Fibroblast of pulmonary artery (primary cell): ENCODE measurements around the gene PPP1CA.
"Not testable (repeated sequence)": the region's sequence is repeated elsewhere in the genome, so short reads cannot be mapped to it uniquely, and the experiment has no call there.

Source experiments
- DNase-seq: peaks from one replicate; pipeline ENCODE4 v3.0.0-alpha.2; 2010; ENCODE audit warnings: low read depth
- H3K4me3 ChIP-seq: replicated peaks from 2 replicates; pipeline ENCODE4 v1.5.1; 2011; ENCODE audit warnings: low read depth, mild to moderate bottlenecking, control low read depth, low read length, moderate library complexity
- TF ChIP-seq, protein P1 (sequence below): IDR thresholded peaks from 2 replicates; pipeline ENCODE4 v1.5.1; 2011; ENCODE audit warnings: mild to moderate bottlenecking, control low read depth, low read length, inconsistent platforms; ENCODE audit errors: missing control alignments

PPP1CA gene

DNA sequence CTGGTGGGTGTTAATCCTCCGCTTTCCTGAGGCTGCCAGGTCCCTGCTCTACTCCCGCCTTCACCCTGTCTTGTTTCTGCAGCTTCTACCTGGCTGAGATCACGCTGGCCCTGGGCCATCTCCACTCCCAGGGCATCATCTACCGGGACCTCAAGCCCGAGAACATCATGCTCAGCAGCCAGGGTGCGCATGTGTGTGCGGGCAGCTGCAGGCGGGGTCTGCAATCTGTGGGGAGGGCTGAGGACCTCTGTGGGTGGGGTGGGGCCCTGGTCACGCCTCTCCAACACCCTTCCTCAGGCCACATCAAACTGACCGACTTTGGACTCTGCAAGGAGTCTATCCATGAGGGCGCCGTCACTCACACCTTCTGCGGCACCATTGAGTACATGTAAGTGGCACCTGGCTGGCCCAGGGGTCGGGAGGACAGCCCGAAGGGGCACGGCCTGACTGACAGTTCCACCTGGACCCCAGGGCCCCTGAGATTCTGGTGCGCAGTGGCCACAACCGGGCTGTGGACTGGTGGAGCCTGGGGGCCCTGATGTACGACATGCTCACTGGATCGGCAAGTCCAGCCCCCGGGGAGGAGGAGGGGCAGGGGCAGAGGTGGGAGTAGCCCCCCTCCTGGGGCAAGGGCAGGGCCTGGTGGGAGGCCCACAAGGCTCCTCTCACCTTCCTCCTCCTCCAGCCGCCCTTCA, 31.1 kb upstream of the PPP1CA start:
- H3K4me3 ChIP-seq = no peak overlapping the region
- TF ChIP-seq, protein P1, sequence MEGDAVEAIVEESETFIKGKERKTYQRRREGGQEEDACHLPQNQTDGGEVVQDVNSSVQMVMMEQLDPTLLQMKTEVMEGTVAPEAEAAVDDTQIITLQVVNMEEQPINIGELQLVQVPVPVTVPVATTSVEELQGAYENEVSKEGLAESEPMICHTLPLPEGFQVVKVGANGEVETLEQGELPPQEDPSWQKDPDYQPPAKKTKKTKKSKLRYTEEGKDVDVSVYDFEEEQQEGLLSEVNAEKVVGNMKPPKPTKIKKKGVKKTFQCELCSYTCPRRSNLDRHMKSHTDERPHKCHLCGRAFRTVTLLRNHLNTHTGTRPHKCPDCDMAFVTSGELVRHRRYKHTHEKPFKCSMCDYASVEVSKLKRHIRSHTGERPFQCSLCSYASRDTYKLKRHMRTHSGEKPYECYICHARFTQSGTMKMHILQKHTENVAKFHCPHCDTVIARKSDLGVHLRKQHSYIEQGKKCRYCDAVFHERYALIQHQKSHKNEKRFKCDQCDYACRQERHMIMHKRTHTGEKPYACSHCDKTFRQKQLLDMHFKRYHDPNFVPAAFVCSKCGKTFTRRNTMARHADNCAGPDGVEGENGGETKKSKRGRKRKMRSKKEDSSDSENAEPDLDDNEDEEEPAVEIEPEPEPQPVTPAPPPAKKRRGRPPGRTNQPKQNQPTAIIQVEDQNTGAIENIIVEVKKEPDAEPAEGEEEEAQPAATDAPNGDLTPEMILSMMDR = no peak
- DNase-seq = no peak

DNA sequence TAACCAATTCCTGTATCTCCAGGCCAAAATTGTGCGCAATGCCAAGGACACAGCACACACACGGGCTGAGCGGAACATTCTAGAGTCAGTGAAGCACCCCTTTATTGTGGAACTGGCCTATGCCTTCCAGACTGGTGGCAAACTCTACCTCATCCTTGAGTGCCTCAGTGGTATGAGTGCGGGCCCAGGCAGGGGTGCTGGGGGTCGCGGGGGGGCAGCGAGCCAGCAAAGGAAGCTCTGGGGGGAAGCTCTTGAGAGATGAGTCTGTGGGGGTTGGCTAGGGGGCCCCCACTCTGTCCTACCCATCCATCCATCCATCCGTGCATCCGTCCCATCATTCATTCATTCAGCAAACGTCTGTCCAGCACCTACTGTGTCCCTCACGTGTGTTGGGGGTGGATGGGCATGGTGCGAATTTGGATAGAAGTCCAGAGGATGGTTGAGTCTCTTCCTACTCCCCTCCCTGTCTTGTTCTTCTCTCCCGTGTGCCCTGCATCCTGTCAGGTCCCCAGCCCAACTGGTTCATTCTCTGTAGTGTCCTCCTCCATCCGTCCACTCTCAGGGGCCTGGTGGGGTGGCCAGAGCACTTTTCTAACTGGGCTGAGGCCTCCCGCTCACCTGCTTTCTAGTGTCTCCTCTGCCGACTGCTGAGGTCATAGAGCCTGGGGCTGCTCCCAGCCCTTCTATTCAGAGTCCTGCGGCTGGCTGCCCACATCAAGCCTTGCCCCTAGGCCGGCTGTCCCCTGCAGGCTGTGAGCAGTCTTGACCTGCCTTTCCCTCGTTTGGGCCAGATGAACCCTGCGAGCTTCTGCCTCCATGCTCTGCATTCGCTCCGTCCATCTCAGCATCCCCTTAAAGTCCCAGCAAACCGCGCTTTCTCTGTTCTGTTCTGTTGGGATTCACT, 29.9 kb upstream of the PPP1CA start:
- H3K4me3 ChIP-seq = no peak overlapping the region
- no peak for DNase-seq
- TF ChIP-seq, protein P1 = no peak

DNA sequence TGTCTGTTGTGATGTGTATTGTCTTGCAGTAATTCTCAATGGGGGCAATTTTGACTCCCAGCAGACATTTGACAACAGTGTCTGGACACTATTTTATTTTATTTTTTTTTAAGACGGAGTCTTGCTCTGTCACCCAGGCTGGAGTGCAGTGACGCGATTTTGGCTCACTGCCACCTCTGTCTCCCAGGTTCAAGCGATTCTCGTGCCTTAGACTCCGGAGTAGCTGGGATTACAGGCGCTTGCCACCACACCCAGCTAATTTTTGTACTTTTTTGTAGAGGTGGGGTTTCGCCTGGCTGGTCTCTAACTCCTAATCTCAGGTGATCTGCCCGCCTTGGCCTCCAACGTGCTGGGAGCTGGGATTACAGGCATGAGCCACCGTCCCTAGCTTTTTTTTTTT, 28.1 kb upstream of the PPP1CA start:
- no peak for DNase-seq
- no peak overlapping the region for H3K4me3 ChIP-seq
- TF ChIP-seq, protein P1 = no peak

DNA sequence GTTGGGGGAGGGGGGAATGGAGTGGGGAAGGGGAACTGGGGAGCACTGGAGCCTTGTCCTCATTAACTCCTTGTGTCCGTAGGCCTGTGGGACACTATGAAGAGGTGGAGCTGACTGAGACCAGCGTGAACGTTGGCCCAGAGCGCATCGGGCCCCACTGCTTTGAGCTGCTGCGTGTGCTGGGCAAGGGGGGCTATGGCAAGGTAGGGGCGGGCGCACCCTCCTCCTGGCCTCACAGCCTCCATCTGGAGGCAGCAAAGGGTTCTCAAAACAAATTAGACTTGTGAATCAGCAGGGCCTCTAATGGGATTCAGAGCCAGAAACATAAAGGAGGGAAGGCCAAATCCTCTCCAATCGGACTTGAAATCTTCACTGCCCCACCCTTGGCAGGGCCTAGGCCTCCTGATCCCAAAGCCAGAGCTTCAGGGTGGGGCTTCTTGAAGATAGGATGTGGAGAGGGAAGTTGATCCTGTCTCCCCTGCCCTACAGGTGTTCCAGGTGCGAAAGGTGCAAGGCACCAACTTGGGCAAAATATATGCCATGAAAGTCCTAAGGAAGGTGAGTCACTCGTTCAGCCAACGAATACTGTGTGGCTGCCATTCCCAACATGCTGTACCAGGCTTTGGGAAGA, 27.5 kb upstream of the PPP1CA start:
- peak overlapping the region; percentile 98 for H3K4me3 ChIP-seq
- no peak for DNase-seq
- TF ChIP-seq, protein P1 = no peak

DNA sequence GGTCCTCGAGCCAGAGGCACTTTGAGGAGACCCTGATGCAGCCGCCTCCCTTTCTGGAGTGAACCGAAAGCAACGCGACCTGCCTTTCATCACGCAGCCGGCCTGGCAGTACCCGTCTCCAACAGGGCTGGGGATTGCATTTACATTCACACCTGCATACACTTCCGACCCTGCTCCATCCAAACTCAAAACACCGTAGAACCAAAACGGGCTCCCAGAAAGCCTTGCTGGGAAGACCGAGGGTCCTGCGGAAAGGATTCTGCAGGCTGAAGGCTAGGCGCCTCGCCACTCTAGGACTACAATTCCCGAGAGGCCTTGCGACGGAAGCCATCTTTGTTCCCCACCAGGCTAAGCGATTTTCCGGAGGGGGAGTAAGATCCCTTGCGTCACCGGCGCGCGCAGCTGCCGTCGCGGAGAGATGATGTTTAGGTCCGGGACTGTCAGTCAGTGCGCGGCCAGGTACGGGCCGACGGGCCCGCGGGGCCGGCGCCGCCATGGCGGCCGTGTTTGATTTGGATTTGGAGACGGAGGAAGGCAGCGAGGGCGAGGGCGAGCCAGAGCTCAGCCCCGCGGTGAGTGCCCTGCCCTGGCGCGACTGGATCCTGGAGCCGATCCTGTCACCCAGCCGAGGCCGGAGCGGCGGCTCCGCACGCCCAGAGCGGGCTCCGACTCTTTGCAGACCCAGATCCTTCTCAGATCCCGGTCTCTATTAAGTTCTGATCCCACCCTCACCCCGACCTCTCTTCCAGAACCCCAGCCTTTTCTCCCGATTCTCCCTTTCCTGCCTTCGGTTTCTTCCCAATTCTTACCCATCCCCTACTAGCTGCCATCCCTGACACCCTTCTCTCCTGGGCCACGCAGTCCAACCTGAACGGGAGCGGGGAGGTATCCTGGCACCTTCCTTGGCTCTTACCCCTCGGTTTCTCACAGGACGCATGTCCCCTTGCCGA, 26.7 kb upstream of the PPP1CA start, which contains the start of gene RPS6KB2:
Gene RPS6KB2 (plus strand): TSS at position 443 of the 950 bp plus-strand sequence. CDS start 52 bp downstream, at position 495.
- DNase-seq = peak; percentile 98
- TF ChIP-seq, protein P1 = no peak
- peak within 1 kb of the TSS; percentile 98 for H3K4me3 ChIP-seq

DNA sequence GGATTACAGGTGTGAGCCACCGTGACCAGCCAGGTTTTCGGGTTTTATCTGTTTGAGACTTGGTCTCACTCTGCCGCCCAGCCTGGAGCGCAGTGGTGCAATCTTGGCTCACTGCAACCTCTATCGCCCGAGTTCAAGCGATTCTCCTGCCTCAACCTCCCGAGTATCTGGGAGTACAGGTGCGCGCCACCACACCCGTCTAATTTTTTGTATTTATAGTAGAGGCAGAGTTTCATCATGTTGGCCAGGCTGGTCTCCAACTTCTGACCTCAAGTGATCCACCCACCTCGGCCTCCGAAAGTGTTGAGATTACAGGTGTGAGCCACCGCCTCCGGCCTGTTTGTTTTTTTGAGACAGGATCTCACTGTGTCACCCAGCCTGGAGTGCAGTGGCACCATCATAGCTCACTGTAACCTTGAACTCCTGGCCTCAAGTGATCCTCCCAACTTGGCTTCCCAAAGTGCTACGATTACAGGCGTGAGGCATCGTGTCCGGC, 25.8 kb upstream of the PPP1CA start:
- H3K4me3 ChIP-seq = peak overlapping the region; percentile 98
- not testable (repeated sequence) for DNase-seq
